IMR-90 (cell line): ENCODE data around the gene DLK2. TPM values are rescaled to one million over a fixed set of nuclear protein-coding genes. Genes with fewer than 3 reads are reported as not detected.
A peak's percentile ranks its signal among the peaks of the same experiment; 100 is the strongest.

Source experiments
- ATAC-seq: fragments of 200-7000 bp; cut with Tn5 transposase; 2 replicates; pipeline ENCODE4 v1.9.1; 2020; ENCODE audit warnings: low read depth, mild to moderate bottlenecking, moderate library complexity
- BruUV-seq: library from RNA; stranded (reverse); fragments of 400-500 nt; replicated peaks from 2 replicates; lab custom pipeline; 2021; lab: Mats Ljungman, UMichigan
- CTCF ChIA-PET: fragments of 300-600 bp; formaldehyde crosslinking; extraction: SDS; loops from one replicate; lab custom pipeline; 2021; ENCODE audit warnings: antibody characterized with exemption; lab: Yijun Ruan, JAX
- POLR2A ChIA-PET: fragments of 300-600 bp; sonication (Branson Sonifier 250); formaldehyde crosslinking; loops from one replicate; lab custom pipeline; 2022; ENCODE audit warnings: antibody characterized with exemption; ENCODE audit not compliant: unreplicated experiment; lab: Charles Lee
- DNase-seq: peaks from one replicate; pipeline ENCODE4 v3.0.0; 2013
- H2AFZ ChIP-seq: replicated peaks from 2 replicates; pipeline ENCODE3; 2013; ENCODE audit warnings: low read length, mild to moderate bottlenecking; ENCODE audit not compliant: poor library complexity
- H2AK5ac ChIP-seq: 2 replicates; pipeline ENCODE4 v1.6.1; 2013; ENCODE audit warnings: low read depth, low read length, inconsistent platforms
- H2AK9ac ChIP-seq: replicated peaks from 2 replicates; pipeline ENCODE3; 2013; ENCODE audit warnings: mild to moderate bottlenecking, low read depth, low read length, moderate library complexity; ENCODE audit not compliant: poor library complexity
- H2BK120ac ChIP-seq: 2 replicates; pipeline ENCODE4 v1.6.1; 2013; ENCODE audit warnings: low read depth, low read length, inconsistent platforms
- H2BK15ac ChIP-seq: 3 replicates; pipeline ENCODE4 v1.6.1; 2013; ENCODE audit warnings: low read depth, low read length, inconsistent platforms
- H2BK20ac ChIP-seq: 2 replicates; pipeline ENCODE4 v1.6.1; 2013; ENCODE audit warnings: low read depth, mild to moderate bottlenecking, inconsistent platforms, low read length, moderate library complexity
- H2BK5ac ChIP-seq: 2 replicates; pipeline ENCODE4 v1.6.1; 2013; ENCODE audit warnings: mild to moderate bottlenecking, low read depth, low read length, inconsistent platforms; ENCODE audit not compliant: poor library complexity, severe bottlenecking
- H3K14ac ChIP-seq: replicated peaks from 2 replicates; pipeline ENCODE4 v1.6.1; 2013; ENCODE audit warnings: low read depth, low read length, inconsistent platforms
- H3K18ac ChIP-seq: 2 replicates; pipeline ENCODE4 v1.6.1; 2013; ENCODE audit warnings: low read depth, low read length, control low read depth
- H3K23ac ChIP-seq: 2 replicates; pipeline ENCODE4 v1.6.1; 2013; ENCODE audit warnings: low read depth, low read length, inconsistent platforms
- H3K27ac ChIP-seq: 2 replicates; pipeline ENCODE4 v1.5.1; 2013; ENCODE audit warnings: mild to moderate bottlenecking, control low read depth, low read length; ENCODE audit not compliant: insufficient read depth
- H3K27me3 ChIP-seq: 2 replicates; pipeline ENCODE4 v1.6.1; 2013; ENCODE audit warnings: low read length; ENCODE audit not compliant: control insufficient read depth, insufficient read depth
- H3K36me3 ChIP-seq: 2 replicates; pipeline ENCODE4 v1.6.1; 2013; ENCODE audit warnings: low read length, mixed read lengths; ENCODE audit not compliant: control insufficient read depth, insufficient read depth
- H3K4ac ChIP-seq: 2 replicates; pipeline ENCODE4 v1.6.1; 2013; ENCODE audit warnings: low read depth, low read length, inconsistent platforms
- H3K4me1 ChIP-seq: 2 replicates; pipeline ENCODE4 v1.6.1; 2013; ENCODE audit warnings: low read length, mixed read lengths; ENCODE audit not compliant: control insufficient read depth, insufficient read depth
- H3K4me2 ChIP-seq: 2 replicates; pipeline ENCODE4 v1.6.1; 2013; ENCODE audit warnings: low read depth, mild to moderate bottlenecking, control low read depth, low read length, moderate library complexity
- H3K4me3 ChIP-seq: 2 replicates; pipeline ENCODE4 v1.5.1; 2013; ENCODE audit warnings: low read depth, mild to moderate bottlenecking, control low read depth, low read length, moderate library complexity; ENCODE audit not compliant: insufficient read depth
- H3K56ac ChIP-seq: 2 replicates; pipeline ENCODE4 v1.6.1; 2013; ENCODE audit warnings: low read length, inconsistent platforms; ENCODE audit not compliant: insufficient read depth; ENCODE audit errors: extremely low read depth
- H3K79me1 ChIP-seq, 2 experiments: 2 replicates each; pipeline ENCODE4 v1.6.1; 2013; ENCODE audit warnings: low read length in 2 of 2, inconsistent platforms in 1 of 2, low read depth in 1 of 2
- H3K9ac ChIP-seq: 2 replicates; pipeline ENCODE4 v1.6.1; 2013; ENCODE audit warnings: low read depth, low read length, control low read depth
- H3K9me1 ChIP-seq: 2 replicates; pipeline ENCODE4 v1.6.1; 2013; ENCODE audit warnings: low read length, inconsistent platforms; ENCODE audit not compliant: insufficient read depth
- H3K9me3 ChIP-seq: 2 replicates; pipeline ENCODE4 v1.6.1; 2013; ENCODE audit warnings: low read length; ENCODE audit not compliant: control insufficient read depth, insufficient read depth
- H4K20me1 ChIP-seq: 2 replicates; pipeline ENCODE4 v1.6.1; 2013; ENCODE audit warnings: low read length, inconsistent platforms; ENCODE audit not compliant: insufficient read depth
- H4K5ac ChIP-seq: 2 replicates; pipeline ENCODE4 v1.6.1; 2013; ENCODE audit warnings: mild to moderate bottlenecking, low read depth, low read length, control low read depth
- H4K8ac ChIP-seq, 2 experiments: 2 replicates each; pipeline ENCODE4 v1.6.1; 2013; ENCODE audit warnings: low read depth in 2 of 2, low read length in 2 of 2, control low read depth in 1 of 2, inconsistent platforms in 1 of 2
- H4K91ac ChIP-seq: 2 replicates; pipeline ENCODE4 v1.6.1; 2013; ENCODE audit warnings: low read depth, low read length, inconsistent platforms; ENCODE audit not compliant: insufficient read depth
- BHLHE40 ChIP-seq: fragments of 150-350 bp; IDR thresholded peaks from 2 replicates; pipeline ENCODE4 v1.6.1; 2016; ENCODE audit warnings: mild to moderate bottlenecking, low read depth, low read length
- MAZ ChIP-seq: IDR thresholded peaks from 2 replicates; pipeline ENCODE4 v1.6.1; 2012; ENCODE audit warnings: low read depth, mild to moderate bottlenecking, low read length, improper control_type of control experiment, moderate library complexity, borderline replicate concordance
- MXI1 ChIP-seq: IDR thresholded peaks from 2 replicates; pipeline ENCODE4 v1.6.1; 2012; ENCODE audit warnings: low read depth, mild to moderate bottlenecking, low read length, moderate library complexity, borderline replicate concordance
- NFE2L2 ChIP-seq: fragments of 150-350 bp; IDR thresholded peaks from 2 replicates; pipeline ENCODE4 v1.6.1; 2016; ENCODE audit warnings: low read depth, mild to moderate bottlenecking, low read length
- POLR2A ChIP-seq: IDR thresholded peaks from 2 replicates; pipeline ENCODE4 v1.6.1; 2012; ENCODE audit warnings: mild to moderate bottlenecking, low read depth, low read length
- WGBS, 2 experiments: methylation state at CpG; one replicate each; pipeline versions ENCODE4 v1.1.5 to v1.1.7; 2013; ENCODE audit warnings: missing lambda C conversion rate in 2 of 2; ENCODE audit not compliant: insufficient read length in 1 of 2; ENCODE audit errors: extremely low coverage in 2 of 2; 5-methylcytosine and 5-hydroxymethylcytosine counted together
- dilution Hi-C: fragments of 300-500 bp; cut with HindIII; formaldehyde crosslinking; loops from one replicate; pipeline ENCODE4 v1.14.3; 2018; ENCODE audit warnings: low sequenced_read_pairs; ENCODE audit not compliant: unreplicated experiment
- in situ Hi-C: fragments of 300-500 bp; cut with MboI; formaldehyde crosslinking; loops from 3 replicates; pipeline ENCODE4 v1.14.3; 2019; ENCODE audit warnings: low sequenced_read_pairs, inconsistent platforms, mixed read lengths
- intact Hi-C: fragments of 100-400 bp; cut with micrococcal nuclease; formaldehyde crosslinking; loops from 2 replicates; pipeline ENCODE4 v1.10.0; 2022
- polyA plus RNA-seq, 3 experiments: library from polyadenylated mRNA; depleted of rRNA; stranded (reverse); fragments of >200 nt; gene quantifications; 2 replicates each; pipeline ENCODE4 v1.2.3, GENCODE V29; 2012; ENCODE audit warnings: low replicate concordance in 1 of 3
- total RNA-seq: library from RNA; depleted of rRNA; stranded (reverse); fragments of >200 nt; gene quantifications from 2 replicates; pipeline ENCODE4 v1.2.3, GENCODE V29; 2012
- TF ChIP-seq, protein P1 (sequence below): conservative IDR thresholded peaks from 2 replicates; pipeline ENCODE4 v1.5.1; 2012; ENCODE audit warnings: mild to moderate bottlenecking, low read depth, low read length, improper control_type of control experiment

The DLK2 gene
- total and polyA plus RNA-seq, 2 of the 4 experiments (the other 2 are of a cell fraction): 0.90 to 2.8 TPM

DNA sequence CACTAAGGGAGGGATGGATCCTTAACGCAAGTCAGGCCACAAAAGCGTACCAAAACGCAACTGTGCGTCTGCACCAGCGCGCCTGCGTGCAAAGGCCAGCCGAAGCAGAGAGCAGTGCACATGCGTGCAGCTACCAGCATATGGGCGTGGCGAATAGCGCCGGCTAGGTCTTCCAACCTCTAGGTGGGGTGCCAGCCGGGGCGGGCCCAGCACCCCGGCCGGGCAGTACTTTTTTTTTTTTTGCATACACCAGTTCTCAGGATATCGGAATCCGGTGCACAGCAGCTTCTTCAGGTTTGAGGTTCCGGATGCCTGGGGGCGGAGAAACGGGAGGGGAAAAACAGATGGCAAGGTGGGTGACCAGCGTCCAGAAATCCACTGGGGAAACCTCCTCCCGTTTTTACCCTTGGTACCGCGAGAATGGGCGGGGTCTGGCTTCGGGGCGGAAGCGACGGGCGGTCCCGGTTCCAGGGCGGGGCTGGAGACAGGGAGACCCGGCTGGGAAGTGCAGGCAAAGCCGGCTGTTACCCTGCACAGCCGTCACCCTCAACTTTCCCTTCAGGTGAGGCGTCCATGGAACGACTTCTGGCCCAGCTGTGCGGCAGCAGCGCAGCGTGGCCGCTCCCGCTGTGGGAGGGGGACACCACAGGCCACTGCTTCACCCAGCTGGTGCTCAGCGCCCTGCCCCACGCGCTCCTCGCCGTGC is 27.8 kb downstream of the DLK2 start, which contains the start of gene ABCC10:
TSS of gene ABCC10 (plus strand) at position 136 of the 706 bp plus-strand sequence. CDS start at position 574, 438 bp downstream.
- Histone ChIP-seq H3K36me3 (peaks cover 5% of the 10 kb centered on the region; the same call in 1 of the 2 replicates), H3K4ac (peak within 1 kb of the TSS; percentile 97), H3K79me1 (peaks cover 21 to 34% of the 10 kb centered on the region in 2 experiments), H2BK15ac (no peak within 1 kb of the TSS; the same call in 2 of the 3 replicates), H3K9me1 (0 out of 2 replicates have a peak, but pooled peaks cover 6% of the 10 kb centered on the region), H4K91ac (peak within 1 kb of the TSS; percentile 74), H3K4me3 (peak within 1 kb of the TSS; percentile 75), H4K20me1 (no peaks in the 10 kb centered on the region), H3K9ac (peak within 1 kb of the TSS; percentile 85), H3K56ac (peak within 1 kb of the TSS; percentile 62), H4K8ac (peak within 1 kb of the TSS; percentile 80 to 96), H2AFZ (peak within 1 kb of the TSS; percentile 100), H2BK20ac (no peak within 1 kb of the TSS), H2BK120ac (peak within 1 kb of the TSS; percentile 41; the same call in 1 of the 2 replicates), H2AK9ac (peak within 1 kb of the TSS; percentile 99), H3K18ac (peak within 1 kb of the TSS; percentile 12; the same call in 1 of the 2 replicates), H3K23ac (peak within 1 kb of the TSS; percentile 90), H3K4me2 (peak within 1 kb of the TSS; percentile 84), H3K27ac (peak within 1 kb of the TSS; percentile 76), H3K27me3 (no peaks in the 10 kb centered on the region; the same call in 1 of the 2 replicates), H4K5ac (peak within 1 kb of the TSS; percentile 88), H3K4me1 (peaks cover 5% of the 10 kb centered on the region), H3K14ac (peak within 1 kb of the TSS; percentile 98), H3K9me3 (no peaks in the 10 kb centered on the region), H2AK5ac (peak within 1 kb of the TSS; percentile 38), H2BK5ac (peak within 1 kb of the TSS; percentile 73)
- in situ Hi-C loops: no loop called here
- dilution Hi-C loops: no loop called here
- peak; percentile 97 for ATAC-seq
- no peak for TF ChIP-seq NFE2L2
- TF ChIP-seq MAZ: peak; percentile 67; the same call in 1 of the 2 replicates
- no peak; the same call in 1 of the 2 replicates for TF ChIP-seq POLR2A
- TF ChIP-seq MXI1: peak; percentile 86; the same call in 1 of the 2 replicates
- peak; percentile 16; the same call in 1 of the 2 replicates for TF ChIP-seq BHLHE40
- TF ChIP-seq, protein P1, sequence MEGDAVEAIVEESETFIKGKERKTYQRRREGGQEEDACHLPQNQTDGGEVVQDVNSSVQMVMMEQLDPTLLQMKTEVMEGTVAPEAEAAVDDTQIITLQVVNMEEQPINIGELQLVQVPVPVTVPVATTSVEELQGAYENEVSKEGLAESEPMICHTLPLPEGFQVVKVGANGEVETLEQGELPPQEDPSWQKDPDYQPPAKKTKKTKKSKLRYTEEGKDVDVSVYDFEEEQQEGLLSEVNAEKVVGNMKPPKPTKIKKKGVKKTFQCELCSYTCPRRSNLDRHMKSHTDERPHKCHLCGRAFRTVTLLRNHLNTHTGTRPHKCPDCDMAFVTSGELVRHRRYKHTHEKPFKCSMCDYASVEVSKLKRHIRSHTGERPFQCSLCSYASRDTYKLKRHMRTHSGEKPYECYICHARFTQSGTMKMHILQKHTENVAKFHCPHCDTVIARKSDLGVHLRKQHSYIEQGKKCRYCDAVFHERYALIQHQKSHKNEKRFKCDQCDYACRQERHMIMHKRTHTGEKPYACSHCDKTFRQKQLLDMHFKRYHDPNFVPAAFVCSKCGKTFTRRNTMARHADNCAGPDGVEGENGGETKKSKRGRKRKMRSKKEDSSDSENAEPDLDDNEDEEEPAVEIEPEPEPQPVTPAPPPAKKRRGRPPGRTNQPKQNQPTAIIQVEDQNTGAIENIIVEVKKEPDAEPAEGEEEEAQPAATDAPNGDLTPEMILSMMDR: peak; percentile 36; the same call in 1 of the 2 replicates
- WGBS, 2 experiments: 0% methylated on average over 7 of the region's 49 CpGs; no CpG with 5 or more reads in 1 of the 2 experiments
- CTCF ChIA-PET: no interaction called here
- BruUV-seq: TSS peak; percentile 46
- intact Hi-C loops: loop anchor here (1.0 to 2.0 kb wide), 2 partner anchors 59 to 79 kb away; partner anchors contain the start of gene ZNF318
- POLR2A ChIA-PET: interaction anchor here (0.7 kb wide), 2 partner anchors 11 to 48 kb away, joined by 5 to 11 read pairs; no protein-coding TSS in a partner anchor
- peak; percentile 95 for DNase-seq
